Keratinocyte (primary cell): ENCODE results near the gene SPATA31C1.

Experiments
- EZH2 ChIP-seq: IDR thresholded peaks from one replicate; pipeline ENCODE4 v1.6.1; 2012; ENCODE audit warnings: inconsistent platforms, mild to moderate bottlenecking, low read length, moderate library complexity
- TF ChIP-seq, protein P1 (sequence below), 3 experiments: IDR thresholded peaks in 1 of 3; conservative IDR thresholded peaks in 1 of 3; optimal IDR thresholded peaks in 1 of 3; 2 replicates in 2 of 3; 3 replicates in 1 of 3; pipeline versions ENCODE3 to v1.5.1; 2011; ENCODE audit warnings: low read length in 3 of 3, mild to moderate bottlenecking in 3 of 3, moderate library complexity in 2 of 3, control low read depth in 1 of 3, inconsistent platforms in 1 of 3; ENCODE audit not compliant: insufficient read depth in 2 of 3; ENCODE audit errors: extremely low read depth in 1 of 3

DNA sequence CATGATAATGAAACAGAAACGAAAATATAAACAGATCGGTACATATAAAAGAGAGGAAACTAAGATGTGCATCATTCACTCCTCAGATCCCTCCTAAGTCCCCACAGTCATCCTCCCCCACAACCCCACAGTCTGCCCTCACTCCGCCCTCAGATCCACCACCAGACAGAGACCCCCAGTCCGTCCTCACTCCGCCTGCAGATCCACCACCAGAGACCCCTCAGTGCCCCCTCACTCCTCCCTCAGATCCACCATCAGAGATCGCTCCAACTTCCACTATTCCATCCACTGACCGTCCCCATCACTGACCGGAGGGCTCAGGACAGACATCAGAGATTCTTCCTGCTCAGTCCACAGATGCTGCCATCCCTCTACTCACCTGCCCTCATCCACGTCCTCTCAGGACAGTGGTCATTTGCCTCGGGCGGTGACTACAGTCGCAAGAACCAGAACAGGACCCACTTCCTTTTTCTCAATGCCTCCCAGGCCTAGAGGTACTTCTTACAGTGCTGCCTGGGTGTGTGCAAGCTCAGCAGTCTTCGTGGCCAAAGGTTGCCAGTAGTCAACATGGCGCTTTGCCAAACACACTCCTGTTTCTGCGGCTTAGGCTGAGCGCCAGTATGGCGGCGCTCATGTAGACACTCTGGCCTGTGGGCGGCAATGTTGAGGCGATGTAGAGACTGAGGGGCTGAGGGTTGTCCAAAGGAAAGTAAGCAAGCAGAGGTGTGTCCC, 8.3 kb upstream of the SPATA31C1 start:
- no peak for TF ChIP-seq EZH2
- TF ChIP-seq, protein P1, sequence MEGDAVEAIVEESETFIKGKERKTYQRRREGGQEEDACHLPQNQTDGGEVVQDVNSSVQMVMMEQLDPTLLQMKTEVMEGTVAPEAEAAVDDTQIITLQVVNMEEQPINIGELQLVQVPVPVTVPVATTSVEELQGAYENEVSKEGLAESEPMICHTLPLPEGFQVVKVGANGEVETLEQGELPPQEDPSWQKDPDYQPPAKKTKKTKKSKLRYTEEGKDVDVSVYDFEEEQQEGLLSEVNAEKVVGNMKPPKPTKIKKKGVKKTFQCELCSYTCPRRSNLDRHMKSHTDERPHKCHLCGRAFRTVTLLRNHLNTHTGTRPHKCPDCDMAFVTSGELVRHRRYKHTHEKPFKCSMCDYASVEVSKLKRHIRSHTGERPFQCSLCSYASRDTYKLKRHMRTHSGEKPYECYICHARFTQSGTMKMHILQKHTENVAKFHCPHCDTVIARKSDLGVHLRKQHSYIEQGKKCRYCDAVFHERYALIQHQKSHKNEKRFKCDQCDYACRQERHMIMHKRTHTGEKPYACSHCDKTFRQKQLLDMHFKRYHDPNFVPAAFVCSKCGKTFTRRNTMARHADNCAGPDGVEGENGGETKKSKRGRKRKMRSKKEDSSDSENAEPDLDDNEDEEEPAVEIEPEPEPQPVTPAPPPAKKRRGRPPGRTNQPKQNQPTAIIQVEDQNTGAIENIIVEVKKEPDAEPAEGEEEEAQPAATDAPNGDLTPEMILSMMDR (optimal IDR thresholded peaks at IDR 0.05 in 1 of 3, IDR thresholded peaks at IDR 0.05 in 1 of 3, conservative IDR thresholded peaks at IDR 0.05 in 1 of 3; ENCODE audit: extremely low read depth in 1 of 3, insufficient read depth in 2 of 3, low read length in 3 of 3): no peak
